H1 (cell line): Measurements from ENCODE around the gene APC2. TPM values are rescaled to one million over a fixed set of nuclear protein-coding genes. Genes with fewer than 3 reads are reported as not detected.

Experiments
- BACH1 ChIP-seq: IDR thresholded peaks from 2 replicates; pipeline ENCODE4 v1.6.1; 2012; ENCODE audit warnings: low read length, improper control_type of control experiment
- BCL11A ChIP-seq, 2 experiments: IDR thresholded peaks; one replicate each; pipeline ENCODE4 v1.6.1; 2011; ENCODE audit warnings: low read depth in 2 of 2, low read length in 2 of 2, mild to moderate bottlenecking in 2 of 2
- CHD7 ChIP-seq: fragments of 300-600 bp; sonication (generic); IDR thresholded peaks from 2 replicates; pipeline ENCODE4 v1.7.1; 2012; ENCODE audit warnings: low read length, moderate library complexity, mild to moderate bottlenecking, inconsistent platforms; ENCODE audit not compliant: insufficient replicate concordance
- KDM1A ChIP-seq: fragments of 200-600, 300-600 bp; sonication (generic); IDR thresholded peaks from 2 replicates; pipeline ENCODE4 v1.7.1; 2016; ENCODE audit warnings: mild to moderate bottlenecking, low read length, borderline replicate concordance
- SP1 ChIP-seq: IDR thresholded peaks from 2 replicates; pipeline ENCODE4 v1.6.1; 2011; ENCODE audit warnings: low read depth, low read length
- SP2 ChIP-seq: IDR thresholded peaks from 2 replicates; pipeline ENCODE4 v1.6.1; 2012; ENCODE audit warnings: mild to moderate bottlenecking, low read length, inconsistent platforms
- TAF1 ChIP-seq: IDR thresholded peaks from 2 replicates; pipeline ENCODE4 v1.6.1; 2011; ENCODE audit warnings: mild to moderate bottlenecking, low read depth, low read length
- TBP ChIP-seq: IDR thresholded peaks from 2 replicates; pipeline ENCODE4 v1.6.1; 2011; ENCODE audit warnings: low read depth, low read length, improper control_type of control experiment
- polyA plus RNA-seq, 7 experiments: library from polyadenylated mRNA; depleted of rRNA in 3 of 7; stranded (reverse) in 5 of 7; unstranded in 2 of 7; fragments of >200 nt in 5 of 7; fragments of 200-250 nt in 2 of 7; gene quantifications; 1 replicate in 5 of 7; 2 replicates in 1 of 7; 4 replicates in 1 of 7; pipeline versions ENCODE4 v1.2.1 to v1.2.3, GENCODE V29; 2011 to 2013; ENCODE audit warnings: missing spikeins in 2 of 7, mixed read lengths in 2 of 7
- total RNA-seq: library from RNA; stranded (reverse); fragmentation: NEBNext Ultra II Directional; extraction: Animal tissue kit (Norgen Biotek cat#: 25700); gene quantifications from 2 replicates; pipeline ENCODE4 v1.2.1, GENCODE V29; 2021

Gene APC2
- total and polyA plus RNA-seq, 2 of the 8 experiments (the other 6 are each of a cell fraction or from before 2014, with no cell fraction given) = 1.3 to 4.1 TPM

GRCh38 chr19:1505012-1505411 is 55.1 kb downstream of the APC2 start (continued):
- TF ChIP-seq CHD7 (no peak), TAF1 (no peak), KDM1A (no peak), SP1 (no peak), TBP (no peak), SP2 (no peak), BACH1 (no peak), BCL11A (IDR thresholded peaks at IDR 0.05; ENCODE audit: low read depth in 2 of 2, low read length in 2 of 2) (no peak)
- TF ChIP-seq, all 59 proteins: peak for 0
